ENCODE measurements around the gene NTN4.

Gene NTN4

GRCh38 chr12:95709152-95709551 lies 81.4 kb downstream of the NTN4 start:
- Histone ChIP-seq H3K4me3 (ENCODE audit: extremely low read depth, insufficient read depth, low read length, poor library complexity, severe bottlenecking) (no peak overlapping the region), H3K9me3 (ENCODE audit: control insufficient read depth, low read length) (no peaks in the 10 kb centered on the region), H3K36me3 (ENCODE audit: control insufficient read depth, insufficient read depth, low read length) (no peaks in the 10 kb centered on the region), H3K27ac (ENCODE audit: low read depth, low read length, severe bottlenecking) (no peak overlapping the region), H3K4me1 (ENCODE audit: control insufficient read depth, insufficient read depth, low read length, poor library complexity, severe bottlenecking) (no peaks in the 10 kb centered on the region)
- WGBS, 2 experiments (ENCODE audit: insufficient coverage in 2 of 2), result 80 to 88% methylated on average over 1 of the region's 2 CpGs

DNA sequence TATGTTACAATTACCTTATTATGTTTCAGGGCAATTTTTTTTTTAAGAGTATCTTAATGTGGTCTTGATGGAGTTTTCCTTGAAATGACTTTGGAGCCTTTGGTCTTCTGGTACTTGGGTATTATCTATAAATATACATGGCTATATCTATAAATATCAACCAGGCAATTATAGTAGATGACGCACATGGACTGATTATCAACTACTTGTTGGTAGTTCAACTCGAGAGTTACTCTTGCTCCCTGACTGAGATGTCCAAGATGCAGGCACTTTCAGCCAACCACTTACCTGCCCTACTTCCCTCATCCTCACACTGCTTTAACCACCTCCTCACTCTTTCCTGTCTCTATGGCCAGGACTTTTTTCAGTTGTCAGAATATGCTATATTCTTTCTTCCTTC lies 85.4 kb downstream of the NTN4 start:
- 94 to 100% methylated on average over 2 of the region's 2 CpGs for WGBS, 2 experiments (ENCODE audit: insufficient coverage in 2 of 2)

DNA sequence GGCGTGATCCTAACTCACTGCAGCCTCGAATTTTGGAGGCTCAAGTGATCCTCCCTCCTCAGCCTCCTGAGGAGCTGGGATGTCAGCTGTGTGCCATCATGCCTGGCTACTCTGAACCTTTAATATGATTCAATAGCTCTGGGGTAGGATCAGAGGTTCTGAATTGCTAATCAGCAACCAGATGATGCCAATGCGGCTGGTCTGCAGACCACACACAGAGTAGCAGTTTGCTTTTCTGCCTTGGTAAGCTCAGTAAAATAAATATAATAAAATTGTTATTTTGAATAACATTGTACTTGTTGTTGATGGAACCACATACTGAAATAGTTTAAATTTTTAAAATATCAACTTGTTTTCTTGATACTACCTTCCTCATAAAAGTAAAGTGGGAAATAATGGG lies 86.6 kb downstream of the NTN4 start:
- Histone ChIP-seq H3K27ac (ENCODE audit: low read depth, low read length, severe bottlenecking) (no peak overlapping the region), H3K4me1 (ENCODE audit: control insufficient read depth, insufficient read depth, low read length, poor library complexity, severe bottlenecking) (no peaks in the 10 kb centered on the region), H3K36me3 (ENCODE audit: control insufficient read depth, insufficient read depth, low read length) (no peaks in the 10 kb centered on the region), H3K9me3 (ENCODE audit: control insufficient read depth, low read length) (no peaks in the 10 kb centered on the region), H3K4me3 (ENCODE audit: extremely low read depth, insufficient read depth, low read length, poor library complexity, severe bottlenecking) (no peak overlapping the region)
- WGBS, 2 experiments (ENCODE audit: insufficient coverage in 2 of 2), result 80 to 100% methylated on average over 1 of the region's 3 CpGs

More for the DNA sequence above, 85.4 kb downstream of the NTN4 start:
- no peaks in the 10 kb centered on the region for H3K9me3 ChIP-seq (ENCODE audit: control insufficient read depth, low read length)
- no peaks in the 10 kb centered on the region for H3K36me3 ChIP-seq (ENCODE audit: control insufficient read depth, insufficient read depth, low read length)
- no peaks in the 10 kb centered on the region for H3K4me1 ChIP-seq (ENCODE audit: control insufficient read depth, insufficient read depth, low read length, poor library complexity, severe bottlenecking)
- no peak overlapping the region for H3K4me3 ChIP-seq (ENCODE audit: extremely low read depth, insufficient read depth, low read length, poor library complexity, severe bottlenecking)
- H3K27ac ChIP-seq (ENCODE audit: low read depth, low read length, severe bottlenecking), result no peak overlapping the region

DNA sequence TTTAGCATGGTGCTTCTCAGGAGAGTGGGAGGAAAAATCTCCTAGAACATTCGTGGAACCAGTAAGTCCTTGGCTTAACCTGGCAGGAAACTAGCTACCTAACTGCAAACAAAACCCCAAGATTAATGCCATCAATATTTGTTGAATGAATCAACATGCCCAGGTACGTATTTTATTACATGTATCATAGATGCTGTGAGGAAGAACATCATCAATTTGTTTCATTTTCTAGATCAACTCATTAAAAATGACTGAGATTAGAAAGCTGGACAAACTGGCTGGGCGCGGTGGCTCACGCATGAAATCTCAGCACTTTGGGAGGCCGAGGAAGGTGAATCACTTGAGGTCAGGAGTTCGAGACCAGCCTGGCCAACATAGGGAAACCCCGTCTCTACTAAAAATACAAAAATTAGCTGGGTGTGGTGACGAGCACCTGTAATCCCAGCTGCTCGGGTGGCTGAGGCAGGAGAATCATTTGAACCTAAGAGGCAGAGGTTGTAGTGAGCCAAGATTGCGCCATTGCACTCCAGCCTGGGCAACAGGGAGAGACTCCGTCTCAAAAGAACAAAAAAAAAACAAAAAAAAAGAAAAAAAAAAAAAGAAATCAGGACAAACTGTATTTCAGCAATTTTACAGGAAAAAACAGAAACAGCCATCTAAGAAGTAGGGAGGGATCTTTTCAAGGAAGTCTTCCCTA lies 88.7 kb downstream of the NTN4 start:
- 97 to 100% methylated on average over 4 to 5 of the region's 12 CpGs for WGBS, 2 experiments (ENCODE audit: insufficient coverage in 2 of 2)
- Histone ChIP-seq H3K4me1 (ENCODE audit: control insufficient read depth, insufficient read depth, low read length, poor library complexity, severe bottlenecking) (no peaks in the 10 kb centered on the region), H3K27ac (ENCODE audit: low read depth, low read length, severe bottlenecking) (no peak overlapping the region), H3K36me3 (ENCODE audit: control insufficient read depth, insufficient read depth, low read length) (no peaks in the 10 kb centered on the region), H3K4me3 (ENCODE audit: extremely low read depth, insufficient read depth, low read length, poor library complexity, severe bottlenecking) (no peak overlapping the region), H3K9me3 (ENCODE audit: control insufficient read depth, low read length) (no peaks in the 10 kb centered on the region)

GRCh38 chr12:95701275-95701674 lies 89.3 kb downstream of the NTN4 start:
- WGBS, 2 experiments (ENCODE audit: insufficient coverage in 2 of 2), result 100% methylated on average over 1 of the region's 2 CpGs; no CpG with 5 or more reads in 1 of the 2 experiments
- Histone ChIP-seq H3K36me3 (ENCODE audit: control insufficient read depth, insufficient read depth, low read length) (no peaks in the 10 kb centered on the region), H3K27ac (ENCODE audit: low read depth, low read length, severe bottlenecking) (no peak overlapping the region), H3K4me1 (ENCODE audit: control insufficient read depth, insufficient read depth, low read length, poor library complexity, severe bottlenecking) (no peaks in the 10 kb centered on the region), H3K4me3 (ENCODE audit: extremely low read depth, insufficient read depth, low read length, poor library complexity, severe bottlenecking) (no peak overlapping the region), H3K9me3 (ENCODE audit: control insufficient read depth, low read length) (no peaks in the 10 kb centered on the region)

DNA sequence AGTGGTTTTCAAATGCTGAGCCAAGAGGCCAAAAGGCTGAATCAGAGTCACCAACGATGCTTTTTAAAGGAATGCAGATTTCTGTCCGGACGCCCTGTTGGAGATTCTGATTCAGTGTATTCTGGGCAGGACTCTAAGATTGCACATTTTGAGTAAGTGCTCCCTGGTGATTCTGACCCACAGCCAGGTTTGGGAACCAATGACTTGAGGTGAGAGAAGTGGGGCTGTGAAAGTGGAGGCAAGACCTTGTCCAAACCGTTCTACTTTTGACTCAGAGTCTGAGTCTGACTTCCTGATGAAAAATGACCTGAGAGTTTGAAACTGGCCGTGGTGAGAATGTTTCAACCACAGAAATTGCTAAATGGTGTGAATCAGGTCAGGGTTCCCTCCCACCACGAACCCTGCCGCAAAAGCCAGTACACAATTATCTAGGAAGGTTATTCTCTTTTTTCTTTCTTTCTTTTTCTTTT lies 90.2 kb downstream of the NTN4 start:
- WGBS, 2 experiments (ENCODE audit: insufficient coverage in 2 of 2), result 70 to 96% methylated on average over 4 to 5 of the region's 7 CpGs
- Histone ChIP-seq H3K36me3 (ENCODE audit: control insufficient read depth, insufficient read depth, low read length) (no peaks in the 10 kb centered on the region), H3K9me3 (ENCODE audit: control insufficient read depth, low read length) (no peaks in the 10 kb centered on the region), H3K4me3 (ENCODE audit: extremely low read depth, insufficient read depth, low read length, poor library complexity, severe bottlenecking) (no peak overlapping the region), H3K4me1 (ENCODE audit: control insufficient read depth, insufficient read depth, low read length, poor library complexity, severe bottlenecking) (no peaks in the 10 kb centered on the region), H3K27ac (ENCODE audit: low read depth, low read length, severe bottlenecking) (no peak overlapping the region)

- H3K4me1 ChIP-seq (ENCODE audit: control insufficient read depth, insufficient read depth, low read length, poor library complexity, severe bottlenecking), result no peaks in the 10 kb centered on the region
- no peak overlapping the region for H3K4me3 ChIP-seq (ENCODE audit: extremely low read depth, insufficient read depth, low read length, poor library complexity, severe bottlenecking)
- no peaks in the 10 kb centered on the region for H3K9me3 ChIP-seq (ENCODE audit: control insufficient read depth, low read length)
- H3K27ac ChIP-seq (ENCODE audit: low read depth, low read length, severe bottlenecking), result no peak overlapping the region
- no peaks in the 10 kb centered on the region for H3K36me3 ChIP-seq (ENCODE audit: control insufficient read depth, insufficient read depth, low read length)
Measured at GRCh38 chr12:95699579-95699978, 91.0 kb downstream of the NTN4 start.

- H3K9me3 ChIP-seq (ENCODE audit: control insufficient read depth, low read length), result no peaks in the 10 kb centered on the region
- H3K36me3 ChIP-seq (ENCODE audit: control insufficient read depth, insufficient read depth, low read length), result no peaks in the 10 kb centered on the region
- H3K4me3 ChIP-seq (ENCODE audit: extremely low read depth, insufficient read depth, low read length, poor library complexity, severe bottlenecking), result no peak overlapping the region
- H3K4me1 ChIP-seq (ENCODE audit: control insufficient read depth, insufficient read depth, low read length, poor library complexity, severe bottlenecking), result no peaks in the 10 kb centered on the region
- H3K27ac ChIP-seq (ENCODE audit: low read depth, low read length, severe bottlenecking), result no peak overlapping the region
- WGBS, 2 experiments (ENCODE audit: insufficient coverage in 2 of 2), result 69 to 71% methylated on average over 5 of the region's 9 CpGs
Measured at GRCh38 chr12:95694136-95694535, 96.4 kb downstream of the NTN4 start.

GRCh38 chr12:95693689-95694088 lies 96.9 kb downstream of the NTN4 start:
- H3K27ac ChIP-seq (ENCODE audit: low read depth, low read length, severe bottlenecking), result no peak overlapping the region

GRCh38 chr12:95690861-95691635 lies 99.5 kb downstream of the NTN4 start:
- Histone ChIP-seq H3K9me3 (ENCODE audit: control insufficient read depth, low read length) (no peaks in the 10 kb centered on the region), H3K36me3 (ENCODE audit: control insufficient read depth, insufficient read depth, low read length) (no peaks in the 10 kb centered on the region), H3K27ac (ENCODE audit: low read depth, low read length, severe bottlenecking) (no peak overlapping the region), H3K4me1 (ENCODE audit: control insufficient read depth, insufficient read depth, low read length, poor library complexity, severe bottlenecking) (no peaks in the 10 kb centered on the region), H3K4me3 (ENCODE audit: extremely low read depth, insufficient read depth, low read length, poor library complexity, severe bottlenecking) (no peak overlapping the region)
- WGBS, 2 experiments (ENCODE audit: insufficient coverage in 2 of 2), result 50 to 90% methylated on average over 2 to 3 of the region's 8 CpGs

More at GRCh38 chr12:95693689-95694088, 96.9 kb downstream of the NTN4 start:
- no peaks in the 10 kb centered on the region for H3K9me3 ChIP-seq (ENCODE audit: control insufficient read depth, low read length)
- H3K36me3 ChIP-seq (ENCODE audit: control insufficient read depth, insufficient read depth, low read length), result no peaks in the 10 kb centered on the region
- H3K4me3 ChIP-seq (ENCODE audit: extremely low read depth, insufficient read depth, low read length, poor library complexity, severe bottlenecking), result no peak overlapping the region
- WGBS, 2 experiments (ENCODE audit: insufficient coverage in 2 of 2), result no CpG with 5 or more reads among the region's 2 CpGs
- no peaks in the 10 kb centered on the region for H3K4me1 ChIP-seq (ENCODE audit: control insufficient read depth, insufficient read depth, low read length, poor library complexity, severe bottlenecking)

DNA sequence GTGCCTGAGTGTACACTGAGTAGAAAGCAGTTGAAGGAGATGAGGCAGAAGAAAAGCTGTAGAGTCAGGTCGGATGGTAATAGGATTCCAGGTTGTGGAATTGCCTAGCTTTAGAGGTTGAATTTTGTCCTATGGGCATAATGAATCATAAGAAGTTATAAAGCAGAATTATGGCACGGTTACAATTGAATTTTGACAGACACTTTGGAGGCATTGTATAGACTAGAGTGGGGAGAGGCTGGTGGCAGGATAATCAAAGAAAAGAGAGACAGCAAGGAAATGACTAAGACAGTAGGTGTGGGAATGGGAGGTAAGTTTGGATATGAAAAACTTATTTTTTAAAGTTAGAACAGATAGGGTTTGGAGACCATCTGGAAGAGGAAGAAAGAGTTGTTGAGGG lies 102.6 kb downstream of the NTN4 start:
- no peaks in the 10 kb centered on the region for H3K4me1 ChIP-seq (ENCODE audit: control insufficient read depth, insufficient read depth, low read length, poor library complexity, severe bottlenecking)
- H3K36me3 ChIP-seq (ENCODE audit: control insufficient read depth, insufficient read depth, low read length), result no peaks in the 10 kb centered on the region
- WGBS, 2 experiments (ENCODE audit: insufficient coverage in 2 of 2), result 85 to 97% methylated on average over 2 of the region's 2 CpGs
- H3K27ac ChIP-seq (ENCODE audit: low read depth, low read length, severe bottlenecking), result no peak overlapping the region
- H3K9me3 ChIP-seq (ENCODE audit: control insufficient read depth, low read length), result no peaks in the 10 kb centered on the region
- H3K4me3 ChIP-seq (ENCODE audit: extremely low read depth, insufficient read depth, low read length, poor library complexity, severe bottlenecking), result no peak overlapping the region
